ENCODE data around the gene CYTH3. TPM values are rescaled to one million over a fixed set of nuclear protein-coding genes. Genes with fewer than 3 reads are reported as not detected.

The CYTH3 gene
- total and polyA plus RNA-seq, 9 donors = 14.8 to 29.6 (median 18.9) TPM

DNA sequence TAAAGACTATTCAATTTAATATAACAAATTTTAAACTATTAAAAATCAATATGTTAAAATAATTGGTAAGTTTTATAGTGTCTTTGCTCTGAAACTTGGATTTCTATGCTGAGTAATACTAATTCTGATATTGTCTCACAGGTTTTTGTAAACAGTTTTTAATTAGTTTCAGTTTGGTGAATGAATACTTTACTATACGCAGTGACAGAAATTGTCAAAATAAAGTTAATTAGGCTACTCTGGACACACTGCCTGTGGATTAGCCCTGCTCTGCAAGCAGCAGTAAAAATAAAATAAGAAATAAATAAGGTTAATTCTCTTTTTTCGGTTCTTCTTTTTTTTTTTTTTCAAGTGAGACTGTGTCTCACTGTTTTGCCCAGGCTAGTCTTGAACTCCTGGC is 135.9 kb downstream of the CYTH3 start:
- no peaks in the 10 kb centered on the region for H3K36me3 ChIP-seq
- no peak overlapping the region for H3K4me3 ChIP-seq
- H3K9me3 ChIP-seq = no peaks in the 10 kb centered on the region
- no peak for TF ChIP-seq EP300 (IDR thresholded peaks at IDR 0.05)
- TF ChIP-seq POLR2A (IDR thresholded peaks at IDR 0.05) = no peak
- TF ChIP-seq, protein P1, sequence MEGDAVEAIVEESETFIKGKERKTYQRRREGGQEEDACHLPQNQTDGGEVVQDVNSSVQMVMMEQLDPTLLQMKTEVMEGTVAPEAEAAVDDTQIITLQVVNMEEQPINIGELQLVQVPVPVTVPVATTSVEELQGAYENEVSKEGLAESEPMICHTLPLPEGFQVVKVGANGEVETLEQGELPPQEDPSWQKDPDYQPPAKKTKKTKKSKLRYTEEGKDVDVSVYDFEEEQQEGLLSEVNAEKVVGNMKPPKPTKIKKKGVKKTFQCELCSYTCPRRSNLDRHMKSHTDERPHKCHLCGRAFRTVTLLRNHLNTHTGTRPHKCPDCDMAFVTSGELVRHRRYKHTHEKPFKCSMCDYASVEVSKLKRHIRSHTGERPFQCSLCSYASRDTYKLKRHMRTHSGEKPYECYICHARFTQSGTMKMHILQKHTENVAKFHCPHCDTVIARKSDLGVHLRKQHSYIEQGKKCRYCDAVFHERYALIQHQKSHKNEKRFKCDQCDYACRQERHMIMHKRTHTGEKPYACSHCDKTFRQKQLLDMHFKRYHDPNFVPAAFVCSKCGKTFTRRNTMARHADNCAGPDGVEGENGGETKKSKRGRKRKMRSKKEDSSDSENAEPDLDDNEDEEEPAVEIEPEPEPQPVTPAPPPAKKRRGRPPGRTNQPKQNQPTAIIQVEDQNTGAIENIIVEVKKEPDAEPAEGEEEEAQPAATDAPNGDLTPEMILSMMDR (IDR thresholded peaks at IDR 0.05) = no peak
- no peaks in the 10 kb centered on the region for H3K27me3 ChIP-seq
- no peak overlapping the region for H3K27ac ChIP-seq
- DNase-seq = no peak
- 83 to 87% (median 86%) methylated on average over 2 of the region's 2 CpGs for WGBS, 3 donors
- no peaks in the 10 kb centered on the region for H3K4me1 ChIP-seq (ENCODE audit: insufficient read depth)
- intact Hi-C loops (cut with DNase I) = no loop called here

DNA sequence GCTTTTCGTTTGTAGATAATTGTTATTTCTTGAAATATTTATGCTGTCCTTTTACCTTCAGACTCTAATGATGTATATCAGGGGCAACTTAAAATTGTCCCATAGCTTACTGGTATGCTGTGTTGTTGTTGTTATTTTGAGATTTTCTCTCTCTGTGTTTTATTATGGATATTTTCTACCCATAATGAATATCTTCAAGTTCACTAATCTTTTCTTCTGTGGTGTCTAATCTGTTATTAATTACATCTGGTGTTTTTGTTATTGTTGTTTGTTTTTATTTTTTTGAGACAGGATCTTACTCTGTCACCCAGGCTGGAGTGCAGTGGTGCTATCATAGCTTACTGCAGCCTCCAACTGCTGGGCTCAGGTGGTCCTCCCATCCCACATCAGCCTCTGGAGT is 139.2 kb downstream of the CYTH3 start:
- no peaks in the 10 kb centered on the region for H3K4me1 ChIP-seq (ENCODE audit: insufficient read depth)
- H3K4me3 ChIP-seq = no peak overlapping the region
- H3K27ac ChIP-seq = no peak overlapping the region
- TF ChIP-seq POLR2A (IDR thresholded peaks at IDR 0.05) (no peak), EP300 (IDR thresholded peaks at IDR 0.05) (no peak)
- TF ChIP-seq, protein P1 (IDR thresholded peaks at IDR 0.05) = no peak
- no peaks in the 10 kb centered on the region for H3K9me3 ChIP-seq
- H3K27me3 ChIP-seq = no peaks in the 10 kb centered on the region
- intact Hi-C loops (cut with DNase I) = no loop called here
- no peak for DNase-seq
- no peaks in the 10 kb centered on the region for H3K36me3 ChIP-seq
- WGBS, 3 donors = 88 to 99% (median 98%) methylated on average over 1 of the region's 1 CpG

DNA sequence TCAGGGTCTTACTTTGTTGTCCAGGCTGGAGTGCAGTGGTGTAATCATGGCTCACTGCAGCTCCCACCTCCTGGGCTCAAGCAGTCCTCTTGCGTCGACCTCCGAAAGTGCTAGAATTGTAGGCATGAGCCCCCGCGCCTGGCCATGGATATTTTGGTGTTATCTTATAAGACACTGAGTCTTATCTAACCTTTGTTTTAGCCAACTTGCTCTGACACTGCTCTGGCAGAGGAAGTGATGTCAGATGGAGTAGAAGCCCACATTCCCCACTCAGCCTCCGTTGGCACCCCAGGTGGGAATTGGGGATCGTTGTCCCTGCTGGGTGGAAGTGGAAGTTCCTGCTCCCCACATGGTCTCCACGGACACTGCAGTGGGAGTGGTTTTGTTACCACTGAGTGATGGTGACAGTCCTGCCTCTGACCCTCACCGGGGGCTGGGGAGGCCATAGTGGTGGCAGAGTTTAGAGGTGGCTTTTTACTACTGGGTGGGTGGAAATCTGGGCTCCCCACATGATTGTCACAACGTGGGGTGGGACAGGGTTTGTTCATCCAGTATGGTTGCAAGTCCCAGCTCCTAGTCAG is 142.3 kb downstream of the CYTH3 start:
- WGBS, 3 donors = 69 to 91% (median 90%) methylated on average over 10 of the region's 10 CpGs
- no peak overlapping the region for H3K27ac ChIP-seq
- intact Hi-C loops (cut with DNase I) = no loop called here
- H3K27me3 ChIP-seq = no peaks in the 10 kb centered on the region
- no peak overlapping the region for H3K4me3 ChIP-seq
- DNase-seq = no peak
- H3K36me3 ChIP-seq = no peaks in the 10 kb centered on the region
- TF ChIP-seq, protein P1 (IDR thresholded peaks at IDR 0.05) = no peak
- TF ChIP-seq POLR2A (IDR thresholded peaks at IDR 0.05) (no peak), EP300 (IDR thresholded peaks at IDR 0.05) (no peak)
- H3K4me1 ChIP-seq (ENCODE audit: insufficient read depth) = no peaks in the 10 kb centered on the region
- H3K9me3 ChIP-seq = no peaks in the 10 kb centered on the region

DNA sequence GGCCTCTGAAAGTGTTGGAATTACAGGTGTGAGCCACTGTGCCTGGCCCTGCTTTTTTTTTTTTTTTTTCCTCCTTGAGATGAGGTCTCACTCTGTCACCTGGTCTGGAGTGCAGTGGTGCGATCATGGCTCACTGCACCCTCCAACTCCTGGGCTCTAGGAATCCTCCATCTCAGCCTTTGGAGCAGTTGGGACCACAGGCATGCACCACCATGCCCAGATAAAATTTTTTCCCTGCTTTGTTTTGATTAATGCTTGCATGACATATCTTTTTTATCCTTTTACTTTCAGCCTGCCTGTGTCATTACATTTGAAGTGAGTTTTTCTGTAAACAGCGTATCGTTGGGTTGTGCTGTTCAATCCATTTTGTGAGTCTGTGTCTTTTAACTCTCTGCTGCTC is 144.2 kb downstream of the CYTH3 start:
- Histone ChIP-seq H3K4me1 (ENCODE audit: insufficient read depth) (no peaks in the 10 kb centered on the region), H3K27ac (no peak overlapping the region), H3K27me3 (no peaks in the 10 kb centered on the region), H3K36me3 (no peaks in the 10 kb centered on the region), H3K9me3 (no peaks in the 10 kb centered on the region), H3K4me3 (no peak overlapping the region)
- WGBS, 3 donors = 85 to 89% (median 86%) methylated on average over 3 of the region's 3 CpGs
- no peak for DNase-seq
- intact Hi-C loops (cut with DNase I) = no loop called here
- TF ChIP-seq, protein P1 (IDR thresholded peaks at IDR 0.05) = no peak
- TF ChIP-seq EP300 (IDR thresholded peaks at IDR 0.05) (no peak), POLR2A (IDR thresholded peaks at IDR 0.05) (no peak)

Measured in ovary (tissue), 9 donors.